Measurements from ENCODE around the gene ZNF592. TPM values are rescaled to one million over a fixed set of nuclear protein-coding genes. Genes with fewer than 3 reads are reported as not detected.

The ZNF592 gene
- total RNA-seq, 2 experiments from 2014 or later, result 23.8 to 24.3 TPM

DNA sequence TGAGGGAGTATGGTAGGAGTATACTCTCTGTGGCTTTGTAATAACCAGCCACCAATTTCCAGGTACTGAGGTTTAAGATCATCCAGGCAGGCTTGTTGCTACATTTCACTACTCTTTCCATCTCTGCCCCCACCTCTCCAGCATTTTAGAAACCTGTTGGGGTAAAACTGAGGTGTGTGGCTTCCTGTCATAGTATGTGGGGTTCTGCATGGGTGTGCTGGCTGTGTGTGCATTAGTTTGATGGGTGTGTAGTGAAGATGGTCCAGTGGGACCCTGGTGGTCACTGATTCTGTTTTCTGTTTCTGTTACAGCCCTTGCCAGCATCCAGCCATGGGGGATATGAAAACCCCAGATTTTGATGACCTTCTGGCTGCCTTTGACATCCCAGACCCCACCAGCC is 34.0 kb downstream of the ZNF592 start:
- peaks cover 42% of the 10 kb centered on the region for H3K4me1 Mint-ChIP-seq (ENCODE audit: low read depth)
- no peaks in the 10 kb centered on the region for H3K27me3 Mint-ChIP-seq
- H3K9me3 Mint-ChIP-seq, result no peaks in the 10 kb centered on the region
- ChIA-PET POLR2A (no interaction called here), CTCF (no interaction called here)
- intact Hi-C loops (cut with micrococcal nuclease), result no loop called here
- no peak overlapping the region for H3K4me3 Mint-ChIP-seq
- H3K27ac Mint-ChIP-seq, result peak overlapping the region; percentile 6
- no peak for DNase-seq
- peaks cover 41% of the 10 kb centered on the region for H3K36me3 Mint-ChIP-seq

DNA sequence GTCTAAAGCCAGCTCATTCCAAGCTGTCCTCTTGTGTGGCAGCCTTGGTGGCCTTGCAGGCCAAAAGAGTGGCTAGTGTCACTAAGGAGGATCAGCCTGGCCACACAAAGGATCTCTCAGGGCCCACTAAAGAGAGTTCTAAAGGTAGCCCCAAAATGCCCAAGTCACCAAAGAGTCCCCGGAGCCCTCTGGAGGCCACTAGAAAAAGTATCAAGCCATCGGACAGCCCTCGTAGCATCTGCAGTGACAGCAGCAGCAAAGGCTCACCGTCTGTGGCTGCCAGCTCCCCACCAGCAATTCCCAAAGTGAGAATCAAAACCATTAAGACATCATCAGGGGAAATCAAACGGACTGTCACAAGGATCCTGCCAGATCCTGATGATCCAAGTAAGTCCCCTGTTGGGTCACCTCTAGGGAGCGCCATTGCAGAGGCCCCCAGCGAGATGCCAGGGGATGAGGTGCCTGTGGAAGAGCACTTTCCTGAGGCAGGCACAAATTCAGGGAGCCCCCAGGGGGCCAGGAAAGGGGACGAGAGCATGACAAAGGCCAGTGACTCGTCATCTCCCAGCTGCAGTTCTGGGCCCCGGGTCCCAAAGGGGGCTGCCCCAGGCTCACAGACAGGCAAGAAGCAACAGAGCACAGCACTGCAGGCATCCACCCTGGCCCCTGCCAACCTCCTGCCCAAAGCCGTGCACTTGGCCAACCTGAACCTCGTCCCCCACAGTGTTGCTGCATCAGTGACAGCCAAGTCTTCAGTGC is 35.3 kb downstream of the ZNF592 start:
- CTCF ChIA-PET, result interaction anchor here (0.6 kb wide), 1 partner anchor 199 kb away, joined by 3 read pairs; no protein-coding TSS in a partner anchor
- no peak overlapping the region for H3K27ac Mint-ChIP-seq
- no peak overlapping the region for H3K4me3 Mint-ChIP-seq
- H3K27me3 Mint-ChIP-seq, result no peaks in the 10 kb centered on the region
- H3K4me1 Mint-ChIP-seq (ENCODE audit: low read depth), result peaks cover 50% of the 10 kb centered on the region
- DNase-seq, result no peak
- H3K9me3 Mint-ChIP-seq, result no peaks in the 10 kb centered on the region
- peaks cover 47% of the 10 kb centered on the region for H3K36me3 Mint-ChIP-seq
- POLR2A ChIA-PET, result no interaction called here
- intact Hi-C loops (cut with micrococcal nuclease), result no loop called here

DNA sequence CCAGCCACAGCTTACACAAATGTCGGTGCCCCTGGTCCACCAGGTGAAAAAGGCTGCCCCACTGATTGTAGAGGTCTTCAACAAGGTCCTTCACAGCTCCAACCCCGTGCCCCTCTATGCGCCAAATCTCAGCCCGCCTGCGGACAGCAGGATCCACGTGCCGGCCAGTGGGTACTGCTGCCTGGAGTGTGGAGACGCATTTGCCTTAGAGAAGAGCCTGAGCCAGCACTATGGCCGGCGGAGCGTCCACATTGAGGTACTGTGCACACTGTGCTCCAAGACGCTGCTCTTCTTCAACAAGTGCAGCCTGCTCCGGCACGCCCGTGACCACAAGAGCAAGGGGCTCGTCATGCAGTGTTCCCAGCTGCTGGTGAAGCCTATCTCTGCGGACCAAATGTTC is 35.9 kb downstream of the ZNF592 start:
- POLR2A ChIA-PET, result no interaction called here
- no peak overlapping the region for H3K27ac Mint-ChIP-seq
- H3K36me3 Mint-ChIP-seq, result peaks cover 47% of the 10 kb centered on the region
- H3K27me3 Mint-ChIP-seq, result no peaks in the 10 kb centered on the region
- H3K4me1 Mint-ChIP-seq (ENCODE audit: low read depth), result peaks cover 49% of the 10 kb centered on the region
- intact Hi-C loops (cut with micrococcal nuclease), result no loop called here
- H3K9me3 Mint-ChIP-seq, result no peaks in the 10 kb centered on the region
- DNase-seq, result no peak
- CTCF ChIA-PET, result interaction anchor here (0.6 to 0.7 kb wide), 2 partner anchors 70 to 199 kb away, joined by 3 read pairs; no protein-coding TSS in a partner anchor
- no peak overlapping the region for H3K4me3 Mint-ChIP-seq

DNA sequence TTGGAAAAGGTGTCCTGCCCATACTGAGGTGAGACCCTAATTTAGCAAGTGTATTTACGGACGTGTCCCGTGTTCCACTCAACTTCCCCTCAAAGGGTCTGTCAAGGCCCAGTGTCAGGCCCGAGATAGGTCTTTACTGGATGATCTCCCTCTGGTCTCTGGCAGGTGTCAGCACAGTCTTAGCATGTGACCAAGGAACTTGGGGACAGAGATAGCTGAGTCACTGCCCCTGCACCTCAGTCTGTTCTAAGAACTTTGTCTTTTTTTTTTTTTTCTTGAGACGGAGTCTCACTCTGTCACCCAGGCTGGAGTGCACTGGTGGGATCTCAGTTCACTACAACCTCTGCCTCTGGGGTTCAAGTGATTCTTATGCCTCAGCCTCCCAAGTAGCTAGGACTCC is 36.7 kb downstream of the ZNF592 start:
- H3K27ac Mint-ChIP-seq, result no peak overlapping the region
- ChIA-PET CTCF (no interaction called here), POLR2A (no interaction called here)
- no peaks in the 10 kb centered on the region for H3K27me3 Mint-ChIP-seq
- intact Hi-C loops (cut with micrococcal nuclease), result no loop called here
- no peak overlapping the region for H3K4me3 Mint-ChIP-seq
- no peak for DNase-seq
- no peaks in the 10 kb centered on the region for H3K9me3 Mint-ChIP-seq
- H3K36me3 Mint-ChIP-seq, result peaks cover 47% of the 10 kb centered on the region
- peaks cover 49% of the 10 kb centered on the region for H3K4me1 Mint-ChIP-seq (ENCODE audit: low read depth)

DNA sequence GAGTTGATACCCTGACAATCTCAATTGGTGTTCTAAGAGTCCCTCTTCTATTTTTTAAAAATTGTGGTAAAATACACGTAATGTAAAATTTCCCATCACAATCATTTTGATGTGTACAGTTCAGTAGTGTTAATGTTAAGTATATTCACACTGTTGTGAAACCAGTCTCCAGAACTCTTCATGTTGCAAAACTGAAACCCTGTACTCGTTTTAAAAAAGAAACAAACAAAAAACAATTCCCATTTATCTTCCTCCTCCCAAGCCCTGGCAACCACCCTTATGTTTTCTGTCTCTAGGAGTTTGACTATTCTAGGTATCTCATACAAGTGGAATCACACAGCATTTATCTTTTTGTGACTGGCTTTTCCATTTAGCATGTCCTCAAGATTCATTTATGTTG is 40.1 kb downstream of the ZNF592 start:
- no peak overlapping the region for H3K4me3 Mint-ChIP-seq
- H3K4me1 Mint-ChIP-seq (ENCODE audit: low read depth), result peaks cover 38% of the 10 kb centered on the region
- no peaks in the 10 kb centered on the region for H3K9me3 Mint-ChIP-seq
- ChIA-PET POLR2A (no interaction called here), CTCF (interaction anchor here (1.2 kb wide), 1 partner anchor 12 kb away, joined by 3 read pairs; no protein-coding TSS in a partner anchor)
- intact Hi-C loops (cut with micrococcal nuclease), result no loop called here
- H3K36me3 Mint-ChIP-seq, result peaks cover 52% of the 10 kb centered on the region
- H3K27me3 Mint-ChIP-seq, result no peaks in the 10 kb centered on the region
- DNase-seq, result no peak
- H3K27ac Mint-ChIP-seq, result peak overlapping the region; percentile 69

DNA sequence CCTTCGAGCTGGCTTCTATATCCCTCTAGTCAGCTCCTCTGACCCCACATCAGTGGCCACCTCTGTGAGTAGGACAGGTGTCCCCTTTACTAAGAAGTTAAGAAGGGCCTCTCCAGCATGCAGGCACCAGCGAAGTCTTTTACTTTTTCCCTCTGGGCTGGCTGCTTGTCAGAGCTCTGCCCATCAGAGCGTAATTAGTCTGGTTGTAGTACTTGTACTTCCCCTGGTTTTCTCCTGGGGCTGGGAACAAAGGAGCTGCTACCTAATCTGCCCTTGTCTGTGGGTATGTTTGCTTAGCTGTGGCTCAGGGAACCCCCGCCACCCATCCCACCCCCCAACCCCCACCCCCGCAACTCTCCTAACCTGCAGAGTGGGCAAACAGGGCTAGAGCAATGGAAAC is 41.4 kb downstream of the ZNF592 start:
- intact Hi-C loops (cut with micrococcal nuclease), result no loop called here
- peaks cover 30% of the 10 kb centered on the region for H3K4me1 Mint-ChIP-seq (ENCODE audit: low read depth)
- no peak overlapping the region for H3K4me3 Mint-ChIP-seq
- no peak for DNase-seq
- ChIA-PET POLR2A (no interaction called here), CTCF (interaction anchor here (0.6 to 1.2 kb wide), 2 partner anchors 13 to 37 kb away, joined by 3 read pairs; no protein-coding TSS in a partner anchor)
- no peaks in the 10 kb centered on the region for H3K27me3 Mint-ChIP-seq
- H3K36me3 Mint-ChIP-seq, result peaks cover 43% of the 10 kb centered on the region
- H3K27ac Mint-ChIP-seq, result no peak overlapping the region
- no peaks in the 10 kb centered on the region for H3K9me3 Mint-ChIP-seq

DNA sequence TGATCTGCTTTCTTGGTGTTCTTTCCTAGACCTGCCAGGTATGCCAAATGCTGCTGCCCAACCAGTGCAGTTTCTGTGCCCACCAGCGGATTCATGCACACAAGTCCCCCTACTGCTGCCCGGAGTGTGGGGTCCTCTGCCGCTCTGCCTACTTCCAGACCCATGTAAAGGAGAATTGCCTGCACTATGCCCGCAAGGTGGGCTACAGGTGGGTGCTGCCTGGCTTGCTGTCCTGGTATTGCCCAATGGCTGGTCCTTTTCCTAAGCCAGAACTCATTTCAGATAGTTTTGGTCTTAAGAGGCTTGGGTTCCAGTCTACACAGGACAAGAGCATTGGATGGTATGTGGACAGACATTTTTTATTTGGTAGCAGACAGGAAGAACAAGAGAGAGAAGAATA is 42.3 kb downstream of the ZNF592 start:
- Mint-ChIP-seq H3K4me3 (no peak overlapping the region), H3K36me3 (peaks cover 41% of the 10 kb centered on the region), H3K4me1 (ENCODE audit: low read depth) (peaks cover 25% of the 10 kb centered on the region), H3K27ac (no peak overlapping the region), H3K27me3 (no peaks in the 10 kb centered on the region), H3K9me3 (no peaks in the 10 kb centered on the region)
- intact Hi-C loops (cut with micrococcal nuclease), result no loop called here
- DNase-seq, result no peak
- POLR2A ChIA-PET, result interaction anchor here (0.6 kb wide), 1 partner anchor 51 kb away, joined by 3 read pairs; no protein-coding TSS in a partner anchor
- CTCF ChIA-PET, result no interaction called here

DNA sequence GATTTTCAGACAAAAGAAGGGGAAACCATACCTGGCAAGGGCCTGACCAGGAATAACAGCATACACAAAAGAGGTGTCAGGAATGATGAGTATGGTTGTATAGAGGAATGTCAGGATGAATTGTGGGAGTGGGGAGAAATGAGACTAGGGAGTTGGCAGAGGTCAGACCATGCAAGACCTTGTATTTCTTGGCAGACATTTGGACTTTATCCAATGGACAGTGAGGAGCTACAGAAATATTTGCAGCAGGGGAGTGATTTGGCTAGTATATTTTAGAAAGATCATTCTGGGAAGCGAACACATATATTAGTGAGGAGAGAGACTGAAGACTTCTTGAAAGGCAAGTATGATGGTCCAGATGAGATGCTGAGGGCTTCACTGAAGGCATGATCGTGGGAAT is 43.4 kb downstream of the ZNF592 start:
- CTCF ChIA-PET, result no interaction called here
- intact Hi-C loops (cut with micrococcal nuclease), result no loop called here
- no peak overlapping the region for H3K27ac Mint-ChIP-seq
- POLR2A ChIA-PET, result no interaction called here
- no peak overlapping the region for H3K4me3 Mint-ChIP-seq
- DNase-seq, result no peak
- peaks cover 37% of the 10 kb centered on the region for H3K36me3 Mint-ChIP-seq
- H3K9me3 Mint-ChIP-seq, result no peaks in the 10 kb centered on the region
- no peaks in the 10 kb centered on the region for H3K27me3 Mint-ChIP-seq
- peaks cover 19% of the 10 kb centered on the region for H3K4me1 Mint-ChIP-seq (ENCODE audit: low read depth)

DNA sequence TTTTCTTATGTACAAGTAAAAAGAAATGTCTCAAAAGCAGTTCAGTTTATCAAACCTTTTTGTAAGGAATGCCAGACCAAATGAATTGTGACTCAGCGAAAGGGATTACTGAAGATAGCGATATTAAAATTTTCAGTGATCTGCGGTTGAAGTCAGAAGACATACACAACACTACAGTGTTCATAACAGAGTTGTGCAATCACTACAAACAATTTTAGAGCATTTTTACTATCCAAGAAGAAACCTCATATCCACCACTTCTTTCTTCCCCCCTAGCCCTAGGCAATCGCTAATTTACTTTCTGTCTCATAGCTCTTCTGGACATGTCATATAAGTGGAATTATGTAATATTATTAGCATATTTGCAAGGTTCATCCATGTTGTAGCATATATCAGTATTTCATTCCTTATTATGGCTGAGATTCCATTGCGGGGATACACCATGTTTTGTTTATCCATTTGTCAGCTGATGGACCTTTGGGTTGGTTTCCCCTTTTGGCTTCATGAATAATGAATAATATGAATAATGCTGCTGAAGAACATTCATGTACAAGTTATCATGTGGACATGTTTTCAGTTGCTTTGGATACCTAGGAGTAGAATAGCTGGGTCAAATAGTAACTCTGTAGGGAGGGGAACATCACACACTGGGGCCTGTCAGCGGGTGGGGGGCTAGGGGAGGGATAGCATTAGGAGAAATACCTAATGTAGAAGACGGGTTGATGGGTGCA is 45.2 kb downstream of the ZNF592 start:
- intact Hi-C loops (cut with micrococcal nuclease), result no loop called here
- no peaks in the 10 kb centered on the region for H3K27me3 Mint-ChIP-seq
- H3K9me3 Mint-ChIP-seq, result no peaks in the 10 kb centered on the region
- ChIA-PET CTCF (no interaction called here), POLR2A (no interaction called here)
- DNase-seq, result no peak
- no peak overlapping the region for H3K27ac Mint-ChIP-seq
- H3K4me1 Mint-ChIP-seq (ENCODE audit: low read depth), result peaks cover 4% of the 10 kb centered on the region
- peaks cover 40% of the 10 kb centered on the region for H3K36me3 Mint-ChIP-seq
- H3K4me3 Mint-ChIP-seq, result no peak overlapping the region

DNA sequence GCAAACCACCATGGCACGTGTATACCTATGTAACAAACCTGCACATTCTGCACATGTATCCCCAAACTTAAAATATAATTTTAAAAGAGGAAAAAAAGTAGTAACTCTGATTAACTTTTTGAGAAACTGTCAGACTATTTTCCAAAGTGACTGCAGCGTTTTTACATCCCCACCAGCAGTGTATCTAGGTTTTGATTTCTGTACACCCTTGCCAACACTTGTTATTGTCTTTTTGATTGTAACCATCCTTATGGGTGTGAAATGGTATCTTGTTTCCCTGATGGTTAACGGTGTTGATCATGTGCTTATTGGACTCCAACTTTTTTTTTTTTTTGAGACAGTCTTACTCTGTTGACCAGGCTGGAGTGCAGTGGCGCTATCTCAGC is 45.8 kb downstream of the ZNF592 start:
- H3K9me3 Mint-ChIP-seq, result no peaks in the 10 kb centered on the region
- H3K4me1 Mint-ChIP-seq (ENCODE audit: low read depth), result peaks cover 3% of the 10 kb centered on the region
- H3K36me3 Mint-ChIP-seq, result peaks cover 40% of the 10 kb centered on the region
- no peaks in the 10 kb centered on the region for H3K27me3 Mint-ChIP-seq
- intact Hi-C loops (cut with micrococcal nuclease), result no loop called here
- ChIA-PET CTCF (no interaction called here), POLR2A (no interaction called here)
- no peak overlapping the region for H3K27ac Mint-ChIP-seq
- DNase-seq, result no peak
- no peak overlapping the region for H3K4me3 Mint-ChIP-seq

DNA sequence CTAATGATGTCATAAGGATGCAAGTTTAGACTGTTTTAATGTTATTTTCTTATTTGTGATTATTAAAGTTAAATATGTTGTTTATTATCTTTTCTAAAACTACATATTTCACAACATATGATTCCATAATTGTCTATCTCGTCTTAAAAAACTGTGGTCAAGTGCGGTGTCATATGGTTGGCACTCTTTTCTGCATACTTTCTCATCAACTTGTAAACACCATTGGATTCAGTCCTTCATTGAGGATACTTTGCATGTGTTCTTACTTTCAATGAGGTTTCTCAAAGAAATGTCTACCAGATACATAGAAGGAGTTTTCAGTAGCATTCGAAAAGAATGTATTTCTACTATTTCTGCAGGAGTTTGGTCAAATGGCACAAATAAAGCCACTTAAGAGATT is 46.8 kb downstream of the ZNF592 start:
- ChIA-PET POLR2A (no interaction called here), CTCF (no interaction called here)
- Mint-ChIP-seq H3K36me3 (peaks cover 47% of the 10 kb centered on the region), H3K27ac (no peak overlapping the region), H3K4me3 (no peak overlapping the region), H3K9me3 (no peaks in the 10 kb centered on the region), H3K4me1 (ENCODE audit: low read depth) (peaks cover 3% of the 10 kb centered on the region), H3K27me3 (no peaks in the 10 kb centered on the region)
- DNase-seq, result no peak
- intact Hi-C loops (cut with micrococcal nuclease), result no loop called here

DNA sequence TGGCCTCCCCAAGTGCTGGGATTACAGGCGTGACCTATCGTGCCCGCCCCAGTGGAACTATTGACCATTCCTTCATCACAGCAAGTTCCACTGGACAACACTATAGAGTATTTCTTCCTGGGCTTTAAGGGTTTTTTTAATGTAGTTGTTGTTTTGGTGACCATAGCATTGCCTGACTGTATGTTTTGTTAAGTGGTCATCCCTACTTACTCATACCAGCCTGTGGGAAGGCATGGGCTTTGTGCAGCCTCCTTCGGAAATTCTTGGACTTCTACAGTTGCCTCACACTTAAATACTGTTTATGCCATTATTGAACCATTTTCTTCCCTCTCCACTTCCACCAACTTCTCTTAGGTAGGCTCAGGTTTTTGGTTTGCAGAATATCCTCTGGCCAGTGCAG is 48.8 kb downstream of the ZNF592 start:
- CTCF ChIA-PET, result interaction anchor here (0.7 kb wide), 1 partner anchor 28 kb away, joined by 5 read pairs; no protein-coding TSS in a partner anchor
- H3K36me3 Mint-ChIP-seq, result peaks cover 43% of the 10 kb centered on the region
- intact Hi-C loops (cut with micrococcal nuclease), result no loop called here
- H3K27me3 Mint-ChIP-seq, result no peaks in the 10 kb centered on the region
- no peak overlapping the region for H3K27ac Mint-ChIP-seq
- DNase-seq, result no peak
- H3K4me3 Mint-ChIP-seq, result no peak overlapping the region
- no peaks in the 10 kb centered on the region for H3K9me3 Mint-ChIP-seq
- H3K4me1 Mint-ChIP-seq (ENCODE audit: low read depth), result no peaks in the 10 kb centered on the region
- POLR2A ChIA-PET, result no interaction called here

DNA sequence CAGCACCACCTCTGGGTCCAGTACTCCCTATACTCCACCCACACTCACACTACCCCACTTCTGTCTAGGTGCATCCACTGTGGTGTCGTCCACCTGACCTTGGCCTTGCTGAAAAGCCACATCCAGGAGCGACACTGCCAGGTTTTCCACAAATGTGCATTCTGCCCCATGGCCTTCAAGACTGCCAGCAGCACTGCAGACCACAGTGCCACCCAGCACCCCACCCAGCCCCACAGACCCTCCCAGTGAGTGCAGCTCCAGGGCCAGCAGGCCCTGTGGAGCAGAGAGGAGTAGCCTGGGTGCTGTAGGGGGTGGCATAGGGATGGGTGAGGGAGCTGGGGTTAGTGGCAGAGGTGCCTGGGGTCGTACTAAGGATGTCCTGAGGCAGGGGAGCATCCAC is 49.4 kb downstream of the ZNF592 start:
- no peak for DNase-seq
- H3K27me3 Mint-ChIP-seq, result no peaks in the 10 kb centered on the region
- H3K27ac Mint-ChIP-seq, result no peak overlapping the region
- intact Hi-C loops (cut with micrococcal nuclease), result no loop called here
- H3K4me3 Mint-ChIP-seq, result no peak overlapping the region
- H3K9me3 Mint-ChIP-seq, result no peaks in the 10 kb centered on the region
- ChIA-PET POLR2A (no interaction called here), CTCF (no interaction called here)
- H3K36me3 Mint-ChIP-seq, result peaks cover 46% of the 10 kb centered on the region
- H3K4me1 Mint-ChIP-seq (ENCODE audit: low read depth), result no peaks in the 10 kb centered on the region

Measured in activated CD4-positive, alpha-beta memory T cell treated with anti-CD3 and anti-CD28 coated beads for 36 hours (primary cell).